Measurements from ENCODE around the gene RABGAP1L. TPM values are rescaled to one million over a fixed set of nuclear protein-coding genes. Genes with fewer than 3 reads are reported as not detected.

The RABGAP1L gene
- total and polyA plus RNA-seq, 2 of the 8 experiments (the other 6 are each of a cell fraction or from before 2014, with no cell fraction given) = 33.3 to 156 TPM

GRCh38 chr1:174999216-174999935 lies 840.1 kb downstream of the RABGAP1L start:
- WGBS, 2 experiments (ENCODE audit: extremely low coverage in 1 of 2, insufficient coverage in 1 of 2, insufficient read length in 1 of 2, insufficient replicate concordance in 2 of 2, low coverage in 1 of 2, low lambda C conversion rate in 2 of 2, missing lambda C conversion rate in 1 of 2) = 2% methylated on average over 54 of the region's 58 CpGs; no CpG with 5 or more reads in 1 of the 2 experiments
- H3K27me3 ChIP-seq (replicated peaks in 1 of 4; ENCODE audit: control insufficient read depth in 3 of 4, extremely low read depth in 1 of 4, insufficient read depth in 3 of 4, low read length in 3 of 4) = no peaks in the 10 kb centered on the region
- TF ChIP-seq POU5F1 (IDR thresholded peaks at IDR 0.05; ENCODE audit: low read depth, low read length) = no peak
- TF ChIP-seq CBX5 (IDR thresholded peaks at IDR 0.05; ENCODE audit: low read depth, low read length) = no peak
- TF ChIP-seq HDAC2 (IDR thresholded peaks at IDR 0.05; ENCODE audit: borderline replicate concordance in 1 of 2, low read depth in 2 of 2, low read length in 2 of 2) = 0 out of 4 replicates have a peak, but pooled peaks of 1 of the 2 experiments have one; percentile 14
- TF ChIP-seq RFX5 (IDR thresholded peaks at IDR 0.05; ENCODE audit: borderline replicate concordance, low read depth, low read length) = no peak; the same call in 1 of the 2 replicates
- TF ChIP-seq MAFK (IDR thresholded peaks at IDR 0.05; ENCODE audit: low read depth, low read length) = no peak
- TF ChIP-seq TAF1 (IDR thresholded peaks at IDR 0.05; ENCODE audit: low read depth, low read length) = peak; percentile 94
- no peak for TF ChIP-seq TEAD4 (IDR thresholded peaks at IDR 0.05; ENCODE audit: low read depth, low read length)
- TF ChIP-seq, protein P1, sequence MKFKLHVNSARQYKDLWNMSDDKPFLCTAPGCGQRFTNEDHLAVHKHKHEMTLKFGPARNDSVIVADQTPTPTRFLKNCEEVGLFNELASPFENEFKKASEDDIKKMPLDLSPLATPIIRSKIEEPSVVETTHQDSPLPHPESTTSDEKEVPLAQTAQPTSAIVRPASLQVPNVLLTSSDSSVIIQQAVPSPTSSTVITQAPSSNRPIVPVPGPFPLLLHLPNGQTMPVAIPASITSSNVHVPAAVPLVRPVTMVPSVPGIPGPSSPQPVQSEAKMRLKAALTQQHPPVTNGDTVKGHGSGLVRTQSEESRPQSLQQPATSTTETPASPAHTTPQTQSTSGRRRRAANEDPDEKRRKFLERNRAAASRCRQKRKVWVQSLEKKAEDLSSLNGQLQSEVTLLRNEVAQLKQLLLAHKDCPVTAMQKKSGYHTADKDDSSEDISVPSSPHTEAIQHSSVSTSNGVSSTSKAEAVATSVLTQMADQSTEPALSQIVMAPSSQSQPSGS (IDR thresholded peaks at IDR 0.05; ENCODE audit: low read length) = peak; percentile 96; the same call in 1 of the 2 replicates
- no peak; the same call in 1 of the 2 replicates for TF ChIP-seq CHD1 (IDR thresholded peaks at IDR 0.05; ENCODE audit: low read depth, low read length)

More at GRCh38 chr1:174999216-174999935, 840.1 kb downstream of the RABGAP1L start:
- H3K4me2 ChIP-seq (ENCODE audit: insufficient read depth in 1 of 2, low read depth in 2 of 2, low read length in 2 of 2) = peak overlapping the region; percentile 93 to 97
- H3K36me3 ChIP-seq (ENCODE audit: control insufficient read depth in 2 of 4, insufficient read depth in 4 of 4, low read length in 3 of 4) = no peaks in the 10 kb centered on the region
- H3K4ac ChIP-seq (replicated peaks; ENCODE audit: insufficient read length, low read depth, low read length) = peak overlapping the region; percentile 2
- H3K23me2 ChIP-seq (ENCODE audit: low read depth, low read length) = peaks cover 5% of the 10 kb centered on the region
- peak overlapping the region; percentile 95; the same call in 1 of the 2 replicates for H2BK12ac ChIP-seq (ENCODE audit: low read depth, low read length)
- peaks cover 31 to 43% of the 10 kb centered on the region in 2 experiments for H3K79me2 ChIP-seq (ENCODE audit: control insufficient read depth in 1 of 2, insufficient read depth in 2 of 2, low read length in 2 of 2)
- H4K5ac ChIP-seq (ENCODE audit: insufficient read length, low read depth, low read length) = peak overlapping the region; percentile 80
- no peak overlapping the region for H3K14ac ChIP-seq (ENCODE audit: insufficient read length)
- 0 out of 2 replicates have a peak overlapping the region, but pooled peaks have one; percentile 24 for H2BK15ac ChIP-seq (ENCODE audit: low read length)
- POLR2A ChIA-PET (ENCODE audit: partially characterized antibody) = interaction anchor here (0.6 to 4.5 kb wide), 53 partner anchors 10 to 810 kb away, joined by 3 to 66 read pairs (median 5); partner anchors contain the start of gene MRPS14
- FAIRE-seq = peak; percentile 69
- peak overlapping the region; percentile 89 for H3K18ac ChIP-seq (ENCODE audit: extremely low read depth, low read length)
- peak; percentile 92 to 97 for DNase-seq (ENCODE audit: low read depth in 1 of 2, low spot score in 2 of 2)
- H3K4me1 ChIP-seq (replicated peaks in 1 of 4; ENCODE audit: control insufficient read depth in 3 of 4, insufficient read depth in 4 of 4, low read length in 3 of 4) = peaks cover 0 to 4% (median 0%) of the 10 kb centered on the region in 4 experiments; a peak in 1 of 7 replicates
- H4K8ac ChIP-seq (ENCODE audit: extremely low read depth, insufficient read depth, low read length) = peak overlapping the region; percentile 98; the same call in 1 of the 2 replicates
- peak overlapping the region; percentile 82 for H4K91ac ChIP-seq (replicated peaks; ENCODE audit: insufficient read length, low read length)
- H3K9me3 ChIP-seq (ENCODE audit: insufficient read depth in 2 of 2, low read depth in 1 of 2, low read length in 1 of 2) = no peaks in the 10 kb centered on the region
- CTCF ChIA-PET (ENCODE audit: partially characterized antibody) = interaction anchor here (0.6 to 3.1 kb wide), 20 partner anchors 10 to 249 kb away, joined by 3 to 27 read pairs (median 3); partner anchors contain the start of gene MRPS14
- peak overlapping the region; percentile 22 for H2BK120ac ChIP-seq (replicated peaks; ENCODE audit: low read depth, low read length)
- no peaks in the 10 kb centered on the region for H3K79me1 ChIP-seq (ENCODE audit: low read depth, low read length)
- peak overlapping the region; percentile 90 to 100 (median 99) for H3K9ac ChIP-seq (replicated peaks in 1 of 4; ENCODE audit: extremely low read depth in 1 of 4, low read depth in 3 of 4, low read length in 3 of 4)
- H2AK5ac ChIP-seq (ENCODE audit: low read depth, low read length) = peak overlapping the region; percentile 44; the same call in 1 of the 2 replicates
- H2BK20ac ChIP-seq (ENCODE audit: low read length) = no peak overlapping the region
- peak overlapping the region; percentile 98 for H2AFZ ChIP-seq (ENCODE audit: low read length)
- H4K20me1 ChIP-seq (replicated peaks in 1 of 2; ENCODE audit: control insufficient read depth in 1 of 2, insufficient read depth in 2 of 2, low read length in 2 of 2) = peaks cover 0 to 5% of the 10 kb centered on the region in 2 experiments
- peak overlapping the region; percentile 99 for H2BK5ac ChIP-seq (ENCODE audit: low read depth, low read length)
- H3K23ac ChIP-seq (ENCODE audit: insufficient read length) = no peak overlapping the region
- peak overlapping the region; percentile 92 to 96 (median 94) for H3K4me3 ChIP-seq (ENCODE audit: extremely low read depth in 1 of 4, insufficient read depth in 2 of 4, low read depth in 3 of 4, low read length in 4 of 4)
- H3K56ac ChIP-seq (replicated peaks; ENCODE audit: insufficient read length, low read depth, low read length) = peak overlapping the region; percentile 94
- peak overlapping the region; percentile 100 for H3K27ac ChIP-seq (ENCODE audit: low read depth, low read length)

All from H1 (cell line).